ENCODE measurements around the gene ALB.

GRCh38 chr4:73411731-73412414 lies 7.8 kb downstream of the ALB start:
- TF ChIP-seq CTCF (IDR thresholded peaks at IDR 0.05; ENCODE audit: insufficient read depth, low read length) (no peak), POLR2AphosphoS5 (IDR thresholded peaks at IDR 0.05; ENCODE audit: low read depth) (no peak), GABPA (IDR thresholded peaks at IDR 0.05; ENCODE audit: low read depth) (no peak)

Measured in HL-60 (cell line).